ENCODE results near the gene LPCAT4.
"Not testable (repeated sequence)": the region's sequence is repeated elsewhere in the genome, so short reads cannot be mapped to it uniquely, and the experiment has no call there.

LPCAT4 gene

GRCh38 chr15:34362047-34362773, 4.8 kb downstream of the LPCAT4 start:
- DNase-seq, result no peak

- no peak for DNase-seq
These were observed 5.7 kb downstream of the LPCAT4 start for GRCh38 chr15:34361278-34361677.

- DNase-seq, result no peak
These were observed 6.7 kb downstream of the LPCAT4 start for GRCh38 chr15:34360298-34360697.

- DNase-seq, result no peak
These were observed 7.6 kb downstream of the LPCAT4 start for GRCh38 chr15:34359416-34359815.

- DNase-seq, result no peak
These were observed 8.0 kb downstream of the LPCAT4 start for GRCh38 chr15:34358948-34359347.

- DNase-seq, result no peak
These were observed 8.6 kb downstream of the LPCAT4 start for GRCh38 chr15:34358367-34358766.

- DNase-seq, result no peak
These were observed 9.3 kb downstream of the LPCAT4 start for GRCh38 chr15:34357653-34358052.

GRCh38 chr15:34355241-34355640, 11.8 kb downstream of the LPCAT4 start:
- peak in 3 of 4 experiments; percentile 12 to 29 (median 20) for DNase-seq

- DNase-seq, result no peak
These were observed 12.7 kb downstream of the LPCAT4 start for GRCh38 chr15:34354286-34354685.

GRCh38 chr15:34353627-34354026, 13.4 kb downstream of the LPCAT4 start:
- no peak for DNase-seq

GRCh38 chr15:34352996-34353395, 14.0 kb downstream of the LPCAT4 start:
- not testable (repeated sequence) for DNase-seq

GRCh38 chr15:34349769-34350168, 17.2 kb downstream of the LPCAT4 start:
- DNase-seq, result no peak

GRCh38 chr15:34348735-34349300, 18.2 kb downstream of the LPCAT4 start:
- DNase-seq, result no peak

GRCh38 chr15:34347951-34348638, 18.9 kb downstream of the LPCAT4 start:
- no peak for DNase-seq

GRCh38 chr15:34342737-34343575, 24.0 kb downstream of the LPCAT4 start, which contains the start of the genes NOP10 and NUTM1:
NOP10 (minus strand) TSS chr15:34343136; CDS start chr15:34343073, 63 bp downstream.
NUTM1 (plus strand) TSS chr15:34343315; CDS start chr15:34343697, 382 bp downstream.
- DNase-seq, result peak; percentile 91 to 95 (median 94)

GRCh38 chr15:34342213-34342736, 24.7 kb downstream of the LPCAT4 start:
- DNase-seq, result peak in 1 of 4 experiments; percentile 22

- peak in 3 of 4 experiments; percentile 40 to 84 (median 51) for DNase-seq
These were observed 25.4 kb downstream of the LPCAT4 start for GRCh38 chr15:34341381-34342212.

- no peak for DNase-seq
These were observed 27.1 kb downstream of the LPCAT4 start for GRCh38 chr15:34339946-34340345.

- DNase-seq, result no peak
These were observed 28.6 kb downstream of the LPCAT4 start for GRCh38 chr15:34338347-34338746.

- DNase-seq, result peak; percentile 97 to 99 (median 98)
These were observed 29.3 kb downstream of the LPCAT4 start, which contains the start of gene SLC12A6 for GRCh38 chr15:34337557-34338306. SLC12A6 (minus strand) TSS chr15:34337781; CDS start chr15:34336680, 1,101 bp downstream.

All from suppressor macrophage (primary cell).